Keratinocyte (primary cell): Measurements from ENCODE around the gene LGALS13.

Experiments used
- EZH2 ChIP-seq: IDR thresholded peaks from one replicate; pipeline ENCODE4 v1.6.1; 2012; ENCODE audit warnings: inconsistent platforms, mild to moderate bottlenecking, low read length, moderate library complexity
- TF ChIP-seq, protein P1 (sequence below), 3 experiments: IDR thresholded peaks in 1 of 3; conservative IDR thresholded peaks in 1 of 3; optimal IDR thresholded peaks in 1 of 3; 2 replicates in 2 of 3; 3 replicates in 1 of 3; pipeline versions ENCODE3 to v1.5.1; 2011; ENCODE audit warnings: low read length in 3 of 3, mild to moderate bottlenecking in 3 of 3, moderate library complexity in 2 of 3, control low read depth in 1 of 3, inconsistent platforms in 1 of 3; ENCODE audit not compliant: insufficient read depth in 2 of 3; ENCODE audit errors: extremely low read depth in 1 of 3

DNA sequence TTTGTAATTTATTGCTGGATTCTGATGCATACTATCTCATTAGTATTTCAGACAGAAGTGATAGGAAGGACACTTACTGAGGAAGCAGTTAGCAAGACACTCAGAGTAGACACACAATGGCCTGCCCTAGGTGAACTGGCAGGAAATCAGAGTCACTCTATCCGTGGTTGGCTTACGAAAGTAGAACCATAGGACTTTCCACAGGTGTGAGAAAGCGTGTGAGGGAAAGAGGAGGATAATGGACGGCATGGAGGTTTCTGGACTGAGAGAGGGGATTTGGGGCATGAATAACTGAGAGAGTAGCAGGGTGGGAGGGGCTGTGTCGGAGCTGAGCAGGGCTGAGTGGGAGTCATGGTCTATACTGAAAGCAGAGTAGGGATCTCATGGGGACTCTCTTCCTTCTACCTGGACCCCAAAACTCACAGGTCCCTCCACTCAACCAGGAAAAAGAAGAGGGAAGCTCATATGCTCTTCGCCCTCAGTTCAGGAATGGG lies 43.7 kb upstream of the LGALS13 start:
- TF ChIP-seq, protein P1, sequence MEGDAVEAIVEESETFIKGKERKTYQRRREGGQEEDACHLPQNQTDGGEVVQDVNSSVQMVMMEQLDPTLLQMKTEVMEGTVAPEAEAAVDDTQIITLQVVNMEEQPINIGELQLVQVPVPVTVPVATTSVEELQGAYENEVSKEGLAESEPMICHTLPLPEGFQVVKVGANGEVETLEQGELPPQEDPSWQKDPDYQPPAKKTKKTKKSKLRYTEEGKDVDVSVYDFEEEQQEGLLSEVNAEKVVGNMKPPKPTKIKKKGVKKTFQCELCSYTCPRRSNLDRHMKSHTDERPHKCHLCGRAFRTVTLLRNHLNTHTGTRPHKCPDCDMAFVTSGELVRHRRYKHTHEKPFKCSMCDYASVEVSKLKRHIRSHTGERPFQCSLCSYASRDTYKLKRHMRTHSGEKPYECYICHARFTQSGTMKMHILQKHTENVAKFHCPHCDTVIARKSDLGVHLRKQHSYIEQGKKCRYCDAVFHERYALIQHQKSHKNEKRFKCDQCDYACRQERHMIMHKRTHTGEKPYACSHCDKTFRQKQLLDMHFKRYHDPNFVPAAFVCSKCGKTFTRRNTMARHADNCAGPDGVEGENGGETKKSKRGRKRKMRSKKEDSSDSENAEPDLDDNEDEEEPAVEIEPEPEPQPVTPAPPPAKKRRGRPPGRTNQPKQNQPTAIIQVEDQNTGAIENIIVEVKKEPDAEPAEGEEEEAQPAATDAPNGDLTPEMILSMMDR (optimal IDR thresholded peaks at IDR 0.05 in 1 of 3, IDR thresholded peaks at IDR 0.05 in 1 of 3, conservative IDR thresholded peaks at IDR 0.05 in 1 of 3; ENCODE audit: extremely low read depth in 1 of 3, insufficient read depth in 2 of 3, low read length in 3 of 3) = no peak
- no peak for TF ChIP-seq EZH2
